Islet precursor cell (in vitro differentiated cells): ENCODE data around the gene MYMK.
A peak's percentile ranks its signal among the peaks of the same experiment; 100 is the strongest.

ENCODE experiments used
- DNase-seq: peaks from one replicate; pipeline ENCODE4 v3.0.0-alpha.2; 2018

Gene MYMK

GRCh38 chr9:133533857-133534256 is 9.1 kb upstream of the MYMK start:
- DNase-seq: no peak

- peak; percentile 92 for DNase-seq
These were observed 8.3 kb upstream of the MYMK start for GRCh38 chr9:133532937-133533668.

- no peak for DNase-seq
These were observed 6.5 kb upstream of the MYMK start for GRCh38 chr9:133531293-133531692.

- DNase-seq: no peak
These were observed 5.1 kb upstream of the MYMK start for GRCh38 chr9:133529874-133530273.

- DNase-seq: peak; percentile 76
These were observed 4.7 kb upstream of the MYMK start for GRCh38 chr9:133529457-133529856.

- DNase-seq: no peak
These were observed 4.1 kb upstream of the MYMK start for GRCh38 chr9:133528876-133529241.

- no peak for DNase-seq
These were observed 3.5 kb upstream of the MYMK start for GRCh38 chr9:133528001-133528875.

GRCh38 chr9:133527444-133527920 is 2.7 kb upstream of the MYMK start:
- no peak for DNase-seq

GRCh38 chr9:133526721-133527321 is 2.1 kb upstream of the MYMK start:
- peak; percentile 81 for DNase-seq

- no peak for DNase-seq
These were observed 918 bp upstream of the MYMK start for GRCh38 chr9:133525677-133526076.

- no peak for DNase-seq
These were observed 613 bp downstream of the MYMK start for GRCh38 chr9:133524146-133524545.

- DNase-seq: no peak
These were observed 1.7 kb downstream of the MYMK start for GRCh38 chr9:133523106-133523505.

GRCh38 chr9:133522073-133522910 is 2.5 kb downstream of the MYMK start:
- no peak for DNase-seq

GRCh38 chr9:133521122-133522072 is 3.4 kb downstream of the MYMK start:
- no peak for DNase-seq

- DNase-seq: no peak
These were observed 4.5 kb downstream of the MYMK start for GRCh38 chr9:133520121-133520835.

- DNase-seq: no peak
These were observed 5.1 kb downstream of the MYMK start for GRCh38 chr9:133519693-133520092.

GRCh38 chr9:133518706-133519449 is 5.9 kb downstream of the MYMK start:
- DNase-seq: no peak

GRCh38 chr9:133518200-133518599 is 6.6 kb downstream of the MYMK start:
- DNase-seq: no peak

GRCh38 chr9:133517711-133518110 is 7.0 kb downstream of the MYMK start:
- no peak for DNase-seq

GRCh38 chr9:133516961-133517350 is 7.8 kb downstream of the MYMK start:
- no peak for DNase-seq
